HG03095 (cell line): ENCODE measurements around the gene KIAA0753.

Experiments
- ATAC-seq: cut with Tn5 transposase; IDR thresholded peaks from one replicate; pipeline ENCODE4 v1.9.1; 2021; ENCODE audit warnings: moderate library complexity; ENCODE audit not compliant: unreplicated experiment

KIAA0753 gene

GRCh38 chr17:6640536-6641246 is at the start of gene KIAA0753, which contains the start of gene TXNDC17:
Gene KIAA0753, minus strand, starts transcription at chr17:6640711. Its CDS starts 5,608 bp downstream, at chr17:6635103.
Gene TXNDC17, plus strand, starts transcription at chr17:6641060. Its CDS starts 23 bp downstream, at chr17:6641083.
- ATAC-seq: peak; percentile 77

- ATAC-seq: no peak
These were observed 48.4 kb upstream of the KIAA0753 start for GRCh38 chr17:6688944-6689343.

- no peak for ATAC-seq
These were observed 45.5 kb upstream of the KIAA0753 start for GRCh38 chr17:6686026-6686425.

- ATAC-seq: no peak
These were observed 44.6 kb upstream of the KIAA0753 start for GRCh38 chr17:6684881-6685767.

- ATAC-seq: no peak
These were observed 43.9 kb upstream of the KIAA0753 start for GRCh38 chr17:6684460-6684783.

GRCh38 chr17:6683730-6684459 is 43.4 kb upstream of the KIAA0753 start:
- no peak for ATAC-seq

GRCh38 chr17:6683081-6683684 is 42.7 kb upstream of the KIAA0753 start:
- ATAC-seq: no peak

- no peak for ATAC-seq
These were observed 41.8 kb upstream of the KIAA0753 start for GRCh38 chr17:6682339-6682738.

- no peak for ATAC-seq
These were observed 41.2 kb upstream of the KIAA0753 start for GRCh38 chr17:6681671-6682070.

GRCh38 chr17:6681176-6681575 is 40.7 kb upstream of the KIAA0753 start:
- ATAC-seq: no peak

GRCh38 chr17:6679241-6679640 is 38.7 kb upstream of the KIAA0753 start:
- no peak for ATAC-seq

GRCh38 chr17:6677946-6678345 is 37.4 kb upstream of the KIAA0753 start:
- no peak for ATAC-seq

GRCh38 chr17:6677158-6677831 is 36.8 kb upstream of the KIAA0753 start:
- no peak for ATAC-seq

- no peak for ATAC-seq
These were observed 36.3 kb upstream of the KIAA0753 start for GRCh38 chr17:6676802-6677157.

- ATAC-seq: no peak
These were observed 34.8 kb upstream of the KIAA0753 start for GRCh38 chr17:6675201-6675825.

- ATAC-seq: no peak
These were observed 34.1 kb upstream of the KIAA0753 start for GRCh38 chr17:6674586-6674985.

GRCh38 chr17:6671431-6671830 is 30.9 kb upstream of the KIAA0753 start:
- no peak for ATAC-seq

- ATAC-seq: no peak
These were observed 30.5 kb upstream of the KIAA0753 start for GRCh38 chr17:6670999-6671398.

- no peak for ATAC-seq
These were observed 30.1 kb upstream of the KIAA0753 start for GRCh38 chr17:6670571-6670970.
